ENCODE measurements around the gene DBX2. TPM values are rescaled to one million over a fixed set of nuclear protein-coding genes. Genes with fewer than 3 reads are reported as not detected.
"Not testable (repeated sequence)": the region's sequence is repeated elsewhere in the genome, so short reads cannot be mapped to it uniquely, and the experiment has no call there.

The DBX2 gene
- total RNA-seq = not detected

- Mint-ChIP-seq H3K4me1 (no peaks in the 10 kb centered on the region), H3K27me3 (peaks cover 38% of the 10 kb centered on the region), H3K36me3 (ENCODE audit: low read depth) (no peaks in the 10 kb centered on the region), H3K27ac (no peak within 1 kb of the TSS), H3K4me3 (no peak within 1 kb of the TSS), H3K9me3 (no peaks in the 10 kb centered on the region)
- no peak for ATAC-seq (replicated peaks)
These were observed at the start of gene DBX2 for GRCh38 chr12:45050751-45051571. Gene DBX2, minus strand, starts transcription at chr12:45051099. Its CDS starts 172 bp downstream, at chr12:45050927.

GRCh38 chr12:45098766-45099165 lies 47.9 kb upstream of the DBX2 start:
- no peaks in the 10 kb centered on the region for H3K36me3 Mint-ChIP-seq (ENCODE audit: low read depth)
- ATAC-seq (replicated peaks) = no peak
- H3K9me3 Mint-ChIP-seq = no peaks in the 10 kb centered on the region
- H3K27me3 Mint-ChIP-seq = peaks cover 33% of the 10 kb centered on the region
- no peaks in the 10 kb centered on the region for H3K4me1 Mint-ChIP-seq
- H3K4me3 Mint-ChIP-seq = no peak overlapping the region
- no peak overlapping the region for H3K27ac Mint-ChIP-seq

GRCh38 chr12:45095417-45095816 lies 44.5 kb upstream of the DBX2 start:
- H3K4me3 Mint-ChIP-seq; H3K27ac Mint-ChIP-seq; ATAC-seq (replicated peaks); H3K36me3 Mint-ChIP-seq (ENCODE audit: low read depth); H3K4me1 Mint-ChIP-seq; H3K9me3 Mint-ChIP-seq: not testable (repeated sequence)
- H3K27me3 Mint-ChIP-seq = peaks cover 48% of the 10 kb centered on the region

- Mint-ChIP-seq H3K9me3 (no peaks in the 10 kb centered on the region), H3K36me3 (ENCODE audit: low read depth) (no peaks in the 10 kb centered on the region), H3K4me3 (no peak overlapping the region), H3K4me1 (no peaks in the 10 kb centered on the region), H3K27ac (no peak overlapping the region), H3K27me3 (peaks cover 40% of the 10 kb centered on the region)
- ATAC-seq (replicated peaks) = no peak
These were observed 42.2 kb upstream of the DBX2 start for GRCh38 chr12:45093051-45093450.

GRCh38 chr12:45089411-45090075 lies 38.6 kb upstream of the DBX2 start:
- no peaks in the 10 kb centered on the region for H3K4me1 Mint-ChIP-seq

GRCh38 chr12:45088608-45089007 lies 37.7 kb upstream of the DBX2 start:
- H3K27me3 Mint-ChIP-seq = peaks cover 33% of the 10 kb centered on the region
- no peaks in the 10 kb centered on the region for H3K36me3 Mint-ChIP-seq (ENCODE audit: low read depth)
- H3K4me1 Mint-ChIP-seq = no peaks in the 10 kb centered on the region
- no peak overlapping the region for H3K27ac Mint-ChIP-seq
- no peak overlapping the region for H3K4me3 Mint-ChIP-seq
- no peak for ATAC-seq (replicated peaks)
- H3K9me3 Mint-ChIP-seq = peaks cover 6% of the 10 kb centered on the region

More at GRCh38 chr12:45089411-45090075, 38.6 kb upstream of the DBX2 start:
- peaks cover 6% of the 10 kb centered on the region for H3K9me3 Mint-ChIP-seq
- no peaks in the 10 kb centered on the region for H3K36me3 Mint-ChIP-seq (ENCODE audit: low read depth)
- no peak overlapping the region for H3K27ac Mint-ChIP-seq
- H3K4me3 Mint-ChIP-seq = no peak overlapping the region
- H3K27me3 Mint-ChIP-seq = peaks cover 39% of the 10 kb centered on the region
- no peak for ATAC-seq (replicated peaks)

GRCh38 chr12:45084248-45084647 lies 33.3 kb upstream of the DBX2 start:
- not testable (repeated sequence) for ATAC-seq (replicated peaks); H3K27ac Mint-ChIP-seq; H3K36me3 Mint-ChIP-seq (ENCODE audit: low read depth); H3K4me1 Mint-ChIP-seq; H3K9me3 Mint-ChIP-seq; H3K4me3 Mint-ChIP-seq
- H3K27me3 Mint-ChIP-seq = peaks cover 15% of the 10 kb centered on the region

- H3K4me1 Mint-ChIP-seq = no peaks in the 10 kb centered on the region
- H3K27ac Mint-ChIP-seq = no peak overlapping the region
- ATAC-seq (replicated peaks) = no peak
- H3K36me3 Mint-ChIP-seq (ENCODE audit: low read depth) = no peaks in the 10 kb centered on the region
- no peak overlapping the region for H3K4me3 Mint-ChIP-seq
- H3K9me3 Mint-ChIP-seq = no peaks in the 10 kb centered on the region
- peaks cover 10% of the 10 kb centered on the region for H3K27me3 Mint-ChIP-seq
These were observed 26.4 kb upstream of the DBX2 start for GRCh38 chr12:45077251-45077650.

- no peak overlapping the region for H3K27ac Mint-ChIP-seq
- H3K36me3 Mint-ChIP-seq (ENCODE audit: low read depth) = no peaks in the 10 kb centered on the region
- no peaks in the 10 kb centered on the region for H3K4me1 Mint-ChIP-seq
- H3K4me3 Mint-ChIP-seq = no peak overlapping the region
- H3K9me3 Mint-ChIP-seq = no peaks in the 10 kb centered on the region
- ATAC-seq (replicated peaks) = no peak
- peaks cover 10% of the 10 kb centered on the region for H3K27me3 Mint-ChIP-seq
These were observed 25.6 kb upstream of the DBX2 start for GRCh38 chr12:45076417-45077026.

- no peak overlapping the region for H3K27ac Mint-ChIP-seq
- no peaks in the 10 kb centered on the region for H3K9me3 Mint-ChIP-seq
- no peaks in the 10 kb centered on the region for H3K36me3 Mint-ChIP-seq (ENCODE audit: low read depth)
- H3K4me3 Mint-ChIP-seq = no peak overlapping the region
- ATAC-seq (replicated peaks) = no peak
- H3K4me1 Mint-ChIP-seq = no peaks in the 10 kb centered on the region
- peaks cover 10% of the 10 kb centered on the region for H3K27me3 Mint-ChIP-seq
These were observed 24.8 kb upstream of the DBX2 start for GRCh38 chr12:45075587-45076282.

- peaks cover 10% of the 10 kb centered on the region for H3K9me3 Mint-ChIP-seq
- H3K27ac Mint-ChIP-seq = no peak overlapping the region
- H3K27me3 Mint-ChIP-seq = peaks cover 14% of the 10 kb centered on the region
- H3K36me3 Mint-ChIP-seq (ENCODE audit: low read depth) = no peaks in the 10 kb centered on the region
- H3K4me3 Mint-ChIP-seq = no peak overlapping the region
- no peak for ATAC-seq (replicated peaks)
- no peaks in the 10 kb centered on the region for H3K4me1 Mint-ChIP-seq
These were observed 14.3 kb upstream of the DBX2 start for GRCh38 chr12:45065125-45065626.

- H3K27ac Mint-ChIP-seq = no peak overlapping the region
- H3K36me3 Mint-ChIP-seq (ENCODE audit: low read depth) = no peaks in the 10 kb centered on the region
- ATAC-seq (replicated peaks) = no peak
- H3K4me3 Mint-ChIP-seq = no peak overlapping the region
- peaks cover 17% of the 10 kb centered on the region for H3K27me3 Mint-ChIP-seq
- peaks cover 5% of the 10 kb centered on the region for H3K9me3 Mint-ChIP-seq
- H3K4me1 Mint-ChIP-seq = no peaks in the 10 kb centered on the region
These were observed 10.1 kb upstream of the DBX2 start for GRCh38 chr12:45060976-45061375.

GRCh38 chr12:45051572-45052125 lies 750 bp upstream of the DBX2 start:
- H3K36me3 Mint-ChIP-seq (ENCODE audit: low read depth) = no peaks in the 10 kb centered on the region
- H3K4me1 Mint-ChIP-seq = no peaks in the 10 kb centered on the region
- H3K27me3 Mint-ChIP-seq = peaks cover 34% of the 10 kb centered on the region
- no peak overlapping the region for H3K4me3 Mint-ChIP-seq
- no peak for ATAC-seq (replicated peaks)
- no peaks in the 10 kb centered on the region for H3K9me3 Mint-ChIP-seq
- H3K27ac Mint-ChIP-seq = no peak overlapping the region
